HUES64 (cell line): Measurements from ENCODE around the gene PPP1R3C.

Experiments
- H3K27ac ChIP-seq: 2 replicates; pipeline ENCODE4 v1.7.0; 2013; ENCODE audit warnings: low read depth, low read length, inconsistent platforms
- H3K27me3 ChIP-seq: 2 replicates; pipeline ENCODE4 v1.6.1; 2013; ENCODE audit warnings: mild to moderate bottlenecking, low read length; ENCODE audit not compliant: insufficient read depth
- H3K36me3 ChIP-seq: 2 replicates; pipeline ENCODE4 v1.6.1; 2013; ENCODE audit warnings: mild to moderate bottlenecking, low read length; ENCODE audit not compliant: insufficient read depth
- H3K4me1 ChIP-seq: 2 replicates; pipeline ENCODE4 v1.6.1; 2013; ENCODE audit warnings: mild to moderate bottlenecking, low read length, moderate library complexity; ENCODE audit not compliant: insufficient read depth
- H3K4me3 ChIP-seq: 2 replicates; pipeline ENCODE4 v1.5.1; 2013; ENCODE audit warnings: mild to moderate bottlenecking, low read length, moderate library complexity
- H3K9ac ChIP-seq: 2 replicates; pipeline ENCODE4 v1.6.1; 2013; ENCODE audit warnings: mild to moderate bottlenecking, low read depth, low read length
- H3K9me3 ChIP-seq: 2 replicates; pipeline ENCODE4 v1.6.1; 2013; ENCODE audit warnings: low read depth, low read length; ENCODE audit not compliant: insufficient read depth
- WGBS: fragments of 150-250, 120-280 bp; methylation state at CpG from one replicate; pipeline ENCODE4 v1.1.7; 2013; ENCODE audit warnings: missing lambda C conversion rate; 5-methylcytosine and 5-hydroxymethylcytosine counted together

PPP1R3C gene

GRCh38 chr10:91610919-91611318 lies 22.0 kb downstream of the PPP1R3C start:
- Histone ChIP-seq H3K4me3 (no peak overlapping the region), H3K9me3 (peaks cover 6% of the 10 kb centered on the region; the same call in 1 of the 2 replicates), H3K36me3 (no peaks in the 10 kb centered on the region), H3K27me3 (no peaks in the 10 kb centered on the region), H3K27ac (no peak overlapping the region), H3K9ac (no peak overlapping the region), H3K4me1 (no peaks in the 10 kb centered on the region; the same call in 1 of the 2 replicates)
- WGBS, result 91% methylated on average over 1 of the region's 1 CpG

- Histone ChIP-seq H3K36me3 (no peaks in the 10 kb centered on the region), H3K9ac (no peak overlapping the region), H3K9me3 (peaks cover 8% of the 10 kb centered on the region; the same call in 1 of the 2 replicates), H3K4me1 (no peaks in the 10 kb centered on the region; the same call in 1 of the 2 replicates), H3K27ac (no peak overlapping the region), H3K4me3 (no peak overlapping the region), H3K27me3 (no peaks in the 10 kb centered on the region)
- WGBS, result 97% methylated on average over 4 of the region's 4 CpGs
These were observed 22.4 kb downstream of the PPP1R3C start for GRCh38 chr10:91610444-91610843.

- Histone ChIP-seq H3K9ac (no peak overlapping the region), H3K4me3 (no peak overlapping the region), H3K27me3 (no peaks in the 10 kb centered on the region), H3K9me3 (peaks cover 8% of the 10 kb centered on the region; the same call in 1 of the 2 replicates), H3K36me3 (no peaks in the 10 kb centered on the region), H3K27ac (no peak overlapping the region), H3K4me1 (no peaks in the 10 kb centered on the region; the same call in 1 of the 2 replicates)
- WGBS, result 72% methylated on average over 5 of the region's 5 CpGs
These were observed 25.0 kb downstream of the PPP1R3C start for GRCh38 chr10:91607646-91608403.

GRCh38 chr10:91605968-91606367 lies 26.9 kb downstream of the PPP1R3C start:
- Histone ChIP-seq H3K9me3 (peaks cover 8% of the 10 kb centered on the region; the same call in 1 of the 2 replicates), H3K4me1 (no peaks in the 10 kb centered on the region; the same call in 1 of the 2 replicates), H3K27me3 (no peaks in the 10 kb centered on the region), H3K9ac (no peak overlapping the region), H3K36me3 (no peaks in the 10 kb centered on the region), H3K4me3 (no peak overlapping the region), H3K27ac (no peak overlapping the region)

GRCh38 chr10:91604553-91605534 lies 28.0 kb downstream of the PPP1R3C start:
- no peaks in the 10 kb centered on the region for H3K27me3 ChIP-seq
- WGBS, result 89% methylated on average over 3 of the region's 3 CpGs
- no peak overlapping the region for H3K27ac ChIP-seq

GRCh38 chr10:91603931-91604331 lies 28.9 kb downstream of the PPP1R3C start:
- no peak overlapping the region for H3K9ac ChIP-seq
- H3K27me3 ChIP-seq, result no peaks in the 10 kb centered on the region
- no peaks in the 10 kb centered on the region for H3K36me3 ChIP-seq
- H3K27ac ChIP-seq, result no peak overlapping the region
- H3K4me1 ChIP-seq, result no peaks in the 10 kb centered on the region; the same call in 1 of the 2 replicates
- WGBS, result 90% methylated on average over 5 of the region's 5 CpGs
- no peak overlapping the region for H3K4me3 ChIP-seq
- peaks cover 8% of the 10 kb centered on the region; the same call in 1 of the 2 replicates for H3K9me3 ChIP-seq

More at GRCh38 chr10:91604553-91605534, 28.0 kb downstream of the PPP1R3C start:
- Histone ChIP-seq H3K9me3 (peaks cover 8% of the 10 kb centered on the region; the same call in 1 of the 2 replicates), H3K9ac (no peak overlapping the region), H3K4me1 (no peaks in the 10 kb centered on the region; the same call in 1 of the 2 replicates), H3K36me3 (no peaks in the 10 kb centered on the region), H3K4me3 (no peak overlapping the region)

- Histone ChIP-seq H3K27ac (no peak overlapping the region), H3K27me3 (no peaks in the 10 kb centered on the region), H3K9me3 (peaks cover 8% of the 10 kb centered on the region; the same call in 1 of the 2 replicates), H3K4me3 (no peak overlapping the region), H3K9ac (no peak overlapping the region), H3K36me3 (no peaks in the 10 kb centered on the region), H3K4me1 (no peaks in the 10 kb centered on the region)
- 83% methylated on average over 4 of the region's 4 CpGs for WGBS
These were observed 29.9 kb downstream of the PPP1R3C start for GRCh38 chr10:91602868-91603568.

GRCh38 chr10:91602449-91602848 lies 30.4 kb downstream of the PPP1R3C start:
- H3K9me3 ChIP-seq, result peaks cover 8% of the 10 kb centered on the region; the same call in 1 of the 2 replicates
- no peaks in the 10 kb centered on the region for H3K4me1 ChIP-seq
- 94% methylated on average over 3 of the region's 3 CpGs for WGBS
- no peak overlapping the region for H3K27ac ChIP-seq
- no peak overlapping the region for H3K9ac ChIP-seq
- no peaks in the 10 kb centered on the region for H3K36me3 ChIP-seq
- no peak overlapping the region for H3K4me3 ChIP-seq
- H3K27me3 ChIP-seq, result no peaks in the 10 kb centered on the region

- WGBS, result 95% methylated on average over 4 of the region's 4 CpGs
- H3K4me1 ChIP-seq, result no peaks in the 10 kb centered on the region
- no peaks in the 10 kb centered on the region for H3K27me3 ChIP-seq
- H3K27ac ChIP-seq, result no peak overlapping the region
- no peak overlapping the region for H3K9ac ChIP-seq
- no peaks in the 10 kb centered on the region for H3K36me3 ChIP-seq
- H3K4me3 ChIP-seq, result no peak overlapping the region
- H3K9me3 ChIP-seq, result peaks cover 6% of the 10 kb centered on the region; the same call in 1 of the 2 replicates
These were observed 31.7 kb downstream of the PPP1R3C start for GRCh38 chr10:91601212-91601611.

- Histone ChIP-seq H3K9ac (no peak overlapping the region), H3K4me3 (no peak overlapping the region), H3K36me3 (no peaks in the 10 kb centered on the region), H3K27me3 (no peaks in the 10 kb centered on the region), H3K4me1 (no peaks in the 10 kb centered on the region), H3K9me3 (no peaks in the 10 kb centered on the region), H3K27ac (no peak overlapping the region)
- WGBS, result 87% methylated on average over 6 of the region's 6 CpGs
These were observed 34.5 kb downstream of the PPP1R3C start for GRCh38 chr10:91598211-91598977.
